Stimulated activated CD4-positive, alpha-beta T cell treated with anti-CD3 and anti-CD28 coated beads, Interleukin-1b, Interleukin-23, amount 100 ng/mL, for 48 hours (primary cell): ENCODE results near the gene RABIF.

Source experiments
- DNase-seq: peaks from one replicate; pipeline ENCODE4 v3.0.0-alpha.2; 2020

RABIF gene

GRCh38 chr1:202871367-202871766 lies 17.6 kb downstream of the RABIF start:
- no peak for DNase-seq

GRCh38 chr1:202862679-202863560 lies 26.0 kb downstream of the RABIF start:
- DNase-seq = no peak

GRCh38 chr1:202861420-202862132 lies 27.4 kb downstream of the RABIF start:
- DNase-seq = peak; percentile 35

- DNase-seq = peak; percentile 19
Observed at GRCh38 chr1:202860744-202861419, 28.1 kb downstream of the RABIF start.

GRCh38 chr1:202858789-202859414 lies 30.0 kb downstream of the RABIF start:
- no peak for DNase-seq

GRCh38 chr1:202858331-202858730 lies 30.6 kb downstream of the RABIF start:
- DNase-seq = no peak

- DNase-seq = no peak
Observed at GRCh38 chr1:202857136-202857610, 31.8 kb downstream of the RABIF start.

GRCh38 chr1:202856014-202856413 lies 32.9 kb downstream of the RABIF start:
- no peak for DNase-seq

- no peak for DNase-seq
Observed at GRCh38 chr1:202854787-202855186, 34.2 kb downstream of the RABIF start.

- DNase-seq = peak; percentile 49
Observed at GRCh38 chr1:202852163-202852904, 36.6 kb downstream of the RABIF start.

- no peak for DNase-seq
Observed at GRCh38 chr1:202850593-202851362, 38.2 kb downstream of the RABIF start.

- no peak for DNase-seq
Observed at GRCh38 chr1:202848191-202848542, 40.8 kb downstream of the RABIF start.

GRCh38 chr1:202844935-202845334 lies 44.0 kb downstream of the RABIF start:
- no peak for DNase-seq

- no peak for DNase-seq
Observed at GRCh38 chr1:202844259-202844658, 44.7 kb downstream of the RABIF start.

GRCh38 chr1:202843081-202843480 lies 45.9 kb downstream of the RABIF start:
- DNase-seq = no peak

- DNase-seq = no peak
Observed at GRCh38 chr1:202837746-202838262, 51.1 kb downstream of the RABIF start.

- no peak for DNase-seq
Observed at GRCh38 chr1:202836623-202837403, 52.1 kb downstream of the RABIF start.

- no peak for DNase-seq
Observed at GRCh38 chr1:202835548-202836072, 53.3 kb downstream of the RABIF start.

GRCh38 chr1:202834771-202835547 lies 54.0 kb downstream of the RABIF start:
- peak; percentile 31 for DNase-seq
